Neural crest cell (in vitro differentiated cells): Measurements from ENCODE around the gene FABP2. TPM values are rescaled to one million over a fixed set of nuclear protein-coding genes. Genes with fewer than 3 reads are reported as not detected.
"Not testable (repeated sequence)": the region's sequence is repeated elsewhere in the genome, so short reads cannot be mapped to it uniquely, and the experiment has no call there.

Experiments
- DNase-seq: peaks from one replicate; pipeline ENCODE4 v3.0.0; 2021; ENCODE audit warnings: low read depth, mixed read lengths, low spot score
- H3K27ac Mint-ChIP-seq: one replicate; pipeline ENCODE4 v1.8.0; 2021; ENCODE audit warnings: mild to moderate bottlenecking, mixed read lengths; ENCODE audit not compliant: unreplicated experiment
- H3K27me3 Mint-ChIP-seq: 2 replicates; pipeline ENCODE4 v1.8.0; 2021; ENCODE audit warnings: low read depth, mild to moderate bottlenecking, mixed read lengths
- H3K36me3 Mint-ChIP-seq: 2 replicates; pipeline ENCODE4 v1.8.0; 2021; ENCODE audit warnings: low read depth, mild to moderate bottlenecking, mixed read lengths
- H3K4me1 Mint-ChIP-seq: 2 replicates; pipeline ENCODE4 v1.8.0; 2021; ENCODE audit warnings: mixed read lengths
- H3K4me3 Mint-ChIP-seq: one replicate; pipeline ENCODE4 v1.8.0; 2021; ENCODE audit warnings: mild to moderate bottlenecking, mixed read lengths
- H3K9me3 Mint-ChIP-seq: 2 replicates; pipeline ENCODE4 v1.8.0; 2021; ENCODE audit warnings: mixed read lengths
- CTCF ChIP-seq: fragments of 200-600 bp; sonication (generic); conservative IDR thresholded peaks from 2 replicates; pipeline ENCODE4 v1.5.0; 2021; ENCODE audit warnings: antibody characterized with exemption, mild to moderate bottlenecking
- total RNA-seq: library from RNA; stranded (reverse); gene quantifications from 2 replicates; pipeline ENCODE4 v1.2.1, GENCODE V29; 2021

Gene FABP2
- total RNA-seq, 1 donor from 2014 or later, result not detected

- no peak for DNase-seq
- Mint-ChIP-seq H3K27me3 (no peaks in the 10 kb centered on the region), H3K27ac (no peak overlapping the region), H3K4me3 (no peak overlapping the region), H3K36me3 (peaks cover 5% of the 10 kb centered on the region), H3K9me3 (no peaks in the 10 kb centered on the region), H3K4me1 (peaks cover under 1% of the 10 kb centered on the region)
- TF ChIP-seq CTCF, result no peak
These were observed 36.8 kb downstream of the FABP2 start for GRCh38 chr4:119284876-119285780.

- Mint-ChIP-seq H3K27ac (no peak overlapping the region), H3K36me3 (peaks cover 9% of the 10 kb centered on the region), H3K4me1 (peaks cover 5% of the 10 kb centered on the region), H3K9me3 (no peaks in the 10 kb centered on the region), H3K27me3 (no peaks in the 10 kb centered on the region), H3K4me3 (no peak overlapping the region)
- DNase-seq, result no peak
- TF ChIP-seq CTCF, result no peak
These were observed 40.5 kb downstream of the FABP2 start for GRCh38 chr4:119281393-119281792.

GRCh38 chr4:119279945-119280344 lies 42.0 kb downstream of the FABP2 start:
- peak overlapping the region; percentile 23 for H3K27ac Mint-ChIP-seq
- H3K4me3 Mint-ChIP-seq, result peak overlapping the region; percentile 83
- not testable (repeated sequence) for DNase-seq, H3K4me1 Mint-ChIP-seq, H3K27me3 Mint-ChIP-seq, H3K36me3 Mint-ChIP-seq, H3K9me3 Mint-ChIP-seq

GRCh38 chr4:119279541-119279940 lies 42.4 kb downstream of the FABP2 start:
- H3K4me1 Mint-ChIP-seq, H3K9me3 Mint-ChIP-seq, H3K36me3 Mint-ChIP-seq, DNase-seq, H3K27me3 Mint-ChIP-seq: not testable (repeated sequence)
- Mint-ChIP-seq H3K4me3 (peak overlapping the region; percentile 83), H3K27ac (peak overlapping the region; percentile 23)

GRCh38 chr4:119271361-119272085 lies 50.4 kb downstream of the FABP2 start:
- Mint-ChIP-seq H3K4me3 (no peak overlapping the region), H3K27me3 (no peaks in the 10 kb centered on the region), H3K36me3 (peaks cover 9% of the 10 kb centered on the region), H3K9me3 (no peaks in the 10 kb centered on the region), H3K4me1 (no peaks in the 10 kb centered on the region), H3K27ac (no peak overlapping the region)
- DNase-seq, result no peak
- TF ChIP-seq CTCF, result no peak

- Mint-ChIP-seq H3K27ac (no peak overlapping the region), H3K9me3 (no peaks in the 10 kb centered on the region), H3K4me1 (no peaks in the 10 kb centered on the region), H3K36me3 (peaks cover 14% of the 10 kb centered on the region), H3K27me3 (no peaks in the 10 kb centered on the region), H3K4me3 (no peak overlapping the region)
- TF ChIP-seq CTCF, result no peak
- no peak for DNase-seq
These were observed 53.5 kb downstream of the FABP2 start for GRCh38 chr4:119268466-119268865.

Other genes starting within 250 kb of the FABP2 start
- gene MYOZ2, start 186.3 kb downstream of the FABP2 start, total RNA-seq, result not detected in 2 replicates
- gene USP53, start 109.4 kb downstream of the FABP2 start, total RNA-seq, result 6.4 and 7.1 TPM in 2 replicates